Activated CD4-positive, alpha-beta T cell treated with anti-CD3 and anti-CD28 coated beads, Interleukin-2, amount 50 U/mL, for 16 hours (primary cell): ENCODE data around the gene TMA7.
"Not testable (repeated sequence)": the region's sequence is repeated elsewhere in the genome, so short reads cannot be mapped to it uniquely, and the experiment has no call there.

Source experiments
- DNase-seq: peaks from one replicate; pipeline ENCODE4 v3.0.0-alpha.2; 2020

Gene TMA7

GRCh38 chr3:48439820-48440589 lies at the start of gene TMA7, which contains the start of gene CCDC51:
TSS of gene TMA7 (plus strand) at chr3:48440257. CDS start at chr3:48440297, 40 bp downstream.
TSS of gene CCDC51 (minus strand) at chr3:48440119. CDS start at chr3:48435128, 4,991 bp downstream.
- DNase-seq, result peak; percentile 99

GRCh38 chr3:48394391-48394790 lies 45.7 kb upstream of the TMA7 start:
- DNase-seq, result peak; percentile 45

- DNase-seq, result no peak
Observed at GRCh38 chr3:48395714-48396113, 44.3 kb upstream of the TMA7 start.

GRCh38 chr3:48397767-48398681 lies 42.0 kb upstream of the TMA7 start:
- no peak for DNase-seq

- no peak for DNase-seq
Observed at GRCh38 chr3:48398701-48399386, 41.2 kb upstream of the TMA7 start.

- DNase-seq, result no peak
Observed at GRCh38 chr3:48399387-48400172, 40.5 kb upstream of the TMA7 start.

GRCh38 chr3:48400824-48401433 lies 39.1 kb upstream of the TMA7 start:
- DNase-seq, result peak; percentile 75

GRCh38 chr3:48401434-48401901 lies 38.6 kb upstream of the TMA7 start:
- not testable (repeated sequence) for DNase-seq

GRCh38 chr3:48402281-48402732 lies 37.8 kb upstream of the TMA7 start:
- DNase-seq, result no peak

- no peak for DNase-seq
Observed at GRCh38 chr3:48402907-48403306, 37.1 kb upstream of the TMA7 start.

GRCh38 chr3:48403533-48404439 lies 36.3 kb upstream of the TMA7 start:
- DNase-seq, result no peak

- DNase-seq, result no peak
Observed at GRCh38 chr3:48404440-48405342, 35.4 kb upstream of the TMA7 start.

- DNase-seq, result no peak
Observed at GRCh38 chr3:48405343-48405881, 34.6 kb upstream of the TMA7 start.

GRCh38 chr3:48405971-48406370 lies 34.1 kb upstream of the TMA7 start:
- DNase-seq, result no peak

GRCh38 chr3:48406443-48407431 lies 33.3 kb upstream of the TMA7 start:
- DNase-seq, result no peak

GRCh38 chr3:48407542-48408099 lies 32.4 kb upstream of the TMA7 start:
- DNase-seq, result no peak

- DNase-seq, result no peak
Observed at GRCh38 chr3:48408823-48409281, 31.2 kb upstream of the TMA7 start.
